HG03039 (cell line): ENCODE measurements around the gene ESYT2.
"Not testable (repeated sequence)": the region's sequence is repeated elsewhere in the genome, so short reads cannot be mapped to it uniquely, and the experiment has no call there.

ENCODE experiments used
- ATAC-seq: cut with Tn5 transposase; IDR thresholded peaks from one replicate; pipeline ENCODE4 v1.9.1; 2021; ENCODE audit warnings: mild to moderate bottlenecking, moderate library complexity; ENCODE audit not compliant: unreplicated experiment

ESYT2 gene

DNA sequence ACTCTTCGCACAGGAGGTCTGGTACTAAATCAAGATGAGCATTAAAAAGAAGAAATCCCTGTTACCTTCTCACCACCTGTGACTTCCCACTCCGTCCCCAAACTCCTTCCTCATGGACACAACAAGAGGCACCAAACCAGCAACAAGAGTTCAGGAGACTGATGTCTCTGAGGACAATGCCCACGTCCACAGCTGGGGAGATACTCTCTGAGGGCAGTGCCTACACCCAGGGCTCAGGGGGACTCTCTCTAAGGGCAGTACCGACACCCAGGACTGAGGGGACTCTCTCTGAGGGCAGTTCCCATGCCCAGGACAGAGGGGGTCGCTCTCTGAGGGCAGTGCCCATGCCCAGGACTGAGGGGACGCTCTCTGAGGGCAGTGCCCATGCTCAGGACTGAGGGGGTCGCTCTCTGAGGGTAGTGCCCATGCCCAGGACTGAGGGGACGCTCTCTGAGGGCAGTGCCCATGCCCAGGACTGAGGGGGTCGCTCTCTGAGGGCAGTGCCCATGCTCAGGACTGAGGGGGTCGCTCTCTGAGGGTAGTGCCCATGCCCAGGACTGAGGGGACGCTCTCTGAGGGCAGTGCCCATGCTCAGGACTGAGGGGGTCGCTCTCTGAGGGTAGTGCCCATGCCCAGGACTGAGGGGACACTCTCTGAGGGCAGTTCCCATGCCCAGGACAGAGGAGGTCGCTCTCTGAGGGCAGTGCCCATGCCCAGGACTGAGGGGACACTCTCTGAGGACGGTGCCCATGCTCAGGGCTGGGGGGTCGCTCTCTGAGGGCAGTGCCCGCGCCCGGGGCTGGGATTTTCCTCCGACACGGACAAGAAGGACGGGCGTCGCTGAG, 125.4 kb downstream of the ESYT2 start:
- not testable (repeated sequence) for ATAC-seq

DNA sequence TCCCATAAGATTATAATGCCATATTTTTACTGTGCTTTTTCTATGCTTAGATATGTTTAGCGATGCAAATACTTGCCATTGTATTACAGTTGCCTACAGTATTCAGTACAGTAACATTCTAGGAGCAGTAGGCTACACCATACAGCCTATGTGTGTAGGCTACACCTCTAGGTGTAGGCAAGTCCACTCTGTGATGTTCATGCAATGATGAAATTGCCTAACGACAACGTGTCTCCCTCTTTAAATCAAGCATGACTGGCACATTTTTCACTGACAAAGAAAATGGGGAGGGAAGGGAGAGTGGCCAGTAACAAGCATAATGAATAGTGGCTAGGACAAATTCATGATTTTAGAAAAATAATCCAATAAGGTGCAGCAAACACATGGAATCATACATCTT, 126.4 kb downstream of the ESYT2 start:
- ATAC-seq = no peak

DNA sequence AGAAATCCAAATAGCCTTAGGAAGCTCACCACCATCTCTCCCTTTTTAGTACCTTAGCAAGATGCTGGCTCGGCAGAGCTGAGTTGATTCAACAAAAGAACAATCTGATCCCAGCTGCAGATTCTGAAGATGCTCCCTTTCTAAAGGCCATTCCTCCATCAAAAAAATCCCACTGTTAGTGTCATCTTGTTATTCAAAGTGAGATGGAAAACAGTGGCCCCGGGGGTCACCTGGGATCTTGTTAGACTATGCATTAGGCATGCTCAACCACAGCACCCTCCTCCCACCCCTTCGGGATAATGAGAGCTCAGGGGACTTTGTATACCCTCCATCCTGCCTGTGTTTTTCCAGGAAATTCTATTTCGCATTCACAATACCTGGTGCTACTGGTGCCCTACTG, 127.1 kb downstream of the ESYT2 start:
- no peak for ATAC-seq

- ATAC-seq = no peak
These were observed 129.3 kb downstream of the ESYT2 start for GRCh38 chr7:158700008-158700407.

GRCh38 chr7:158699341-158699740, 130.0 kb downstream of the ESYT2 start:
- no peak for ATAC-seq

GRCh38 chr7:158698657-158699195, 130.6 kb downstream of the ESYT2 start:
- ATAC-seq = no peak

DNA sequence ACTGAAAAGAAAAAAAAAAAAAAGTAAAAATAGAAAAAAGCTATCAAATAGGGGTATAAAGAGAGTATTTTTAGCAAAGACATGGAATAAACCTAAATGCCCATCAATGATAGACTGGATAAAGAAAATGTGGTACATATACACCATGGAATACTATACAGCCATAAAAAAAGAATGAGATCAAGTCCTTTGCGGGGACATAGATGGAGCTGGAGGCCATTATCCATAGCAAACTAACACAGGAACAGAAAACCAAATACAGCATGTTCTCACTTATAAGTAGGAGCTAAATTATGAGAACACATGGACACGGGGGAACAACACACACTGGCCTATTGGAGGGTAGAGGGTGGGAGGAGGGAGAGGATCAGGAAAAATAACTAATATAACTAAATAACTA, 131.7 kb downstream of the ESYT2 start:
- ATAC-seq = not testable (repeated sequence)

- ATAC-seq = no peak
These were observed 133.4 kb downstream of the ESYT2 start for GRCh38 chr7:158695726-158696452.

GRCh38 chr7:158695056-158695455, 134.3 kb downstream of the ESYT2 start:
- no peak for ATAC-seq

DNA sequence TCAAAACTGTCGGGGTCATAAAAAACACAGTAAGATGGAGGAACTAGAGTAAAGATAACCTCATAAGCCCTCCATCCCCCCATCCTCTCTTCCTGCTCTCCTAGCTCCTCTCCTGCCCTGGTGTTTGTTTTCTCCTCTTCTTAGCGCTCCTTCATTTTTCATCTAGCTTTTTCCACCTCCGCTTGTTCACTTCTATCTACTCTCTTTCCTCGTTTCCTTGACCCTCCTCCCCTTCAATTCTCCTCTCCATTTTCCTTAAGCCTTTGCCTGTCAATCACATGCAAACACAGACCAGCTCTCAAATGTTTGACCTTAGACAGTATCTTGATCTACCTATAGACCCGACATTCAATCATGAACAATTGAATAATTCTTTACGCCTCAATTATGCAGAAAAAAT, 134.7 kb downstream of the ESYT2 start:
- no peak for ATAC-seq

GRCh38 chr7:158689488-158689887, 139.8 kb downstream of the ESYT2 start:
- no peak for ATAC-seq

GRCh38 chr7:158687406-158687805, 141.9 kb downstream of the ESYT2 start:
- ATAC-seq = no peak

- no peak for ATAC-seq
These were observed 143.6 kb downstream of the ESYT2 start for GRCh38 chr7:158685693-158686092.

- no peak for ATAC-seq
These were observed 145.0 kb downstream of the ESYT2 start for GRCh38 chr7:158684329-158684728.

DNA sequence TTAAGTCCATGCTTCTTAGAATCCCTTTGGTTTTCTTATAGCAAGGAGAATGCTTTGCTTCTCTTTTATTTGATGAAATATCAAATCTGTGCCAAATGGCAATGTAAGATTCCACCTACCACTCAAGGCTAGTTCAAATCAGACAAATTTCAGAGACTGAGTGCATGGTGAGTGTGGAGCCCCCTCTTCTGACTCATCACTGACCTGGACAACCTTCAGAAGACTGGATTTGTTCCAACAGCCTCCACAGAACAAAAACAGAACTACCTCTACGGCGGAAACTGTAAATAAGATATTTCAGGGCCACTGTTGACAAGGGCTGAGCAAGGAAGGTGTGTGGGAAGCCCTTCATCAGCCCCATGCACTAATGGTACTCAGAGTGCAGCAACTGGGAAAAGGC, 145.8 kb downstream of the ESYT2 start:
- no peak for ATAC-seq

DNA sequence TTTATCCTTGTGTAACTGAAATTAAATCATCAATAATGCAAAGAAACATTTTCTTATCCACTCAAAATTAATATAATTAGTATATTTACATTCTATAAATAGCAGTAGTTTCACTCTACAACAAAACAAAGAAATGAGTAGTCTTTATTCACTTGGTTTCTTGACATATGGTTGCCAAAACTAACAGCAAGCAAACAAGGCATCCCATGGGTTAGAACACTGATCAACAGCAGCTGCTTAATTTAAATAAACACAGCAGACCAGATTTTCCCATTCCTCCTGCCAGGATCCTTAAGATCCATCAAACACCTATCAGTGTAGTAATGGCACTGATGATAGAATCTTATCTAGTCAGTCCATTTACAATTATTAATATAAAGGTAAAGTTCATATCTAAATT, 146.9 kb downstream of the ESYT2 start:
- ATAC-seq = no peak
